KMS-11 (cell line): ENCODE measurements around the gene LCN1.
"Not testable (repeated sequence)": the region's sequence is repeated elsewhere in the genome, so short reads cannot be mapped to it uniquely, and the experiment has no call there.

Experiments
- H2AFZ ChIP-seq: fragments of 200-600 bp; sonication (generic); 2 replicates; pipeline ENCODE4 v1.6.1; 2016; ENCODE audit warnings: antibody characterized with exemption, mixed run types, low read depth
- H3K27ac ChIP-seq: fragments of 200-600 bp; sonication (generic); 2 replicates; pipeline ENCODE4 v1.6.1; 2016; ENCODE audit warnings: mild to moderate bottlenecking, mixed run types
- H3K27me3 ChIP-seq: fragments of 200-600 bp; sonication (generic); 2 replicates; pipeline ENCODE4 v1.6.1; 2017; ENCODE audit warnings: mild to moderate bottlenecking, low read depth, mixed run types, moderate library complexity; ENCODE audit not compliant: insufficient read depth
- H3K36me3 ChIP-seq: fragments of 200-600 bp; sonication (generic); 2 replicates; pipeline ENCODE4 v1.6.1; 2017; ENCODE audit warnings: mild to moderate bottlenecking, mixed run types; ENCODE audit not compliant: insufficient read depth
- H3K4me1 ChIP-seq: fragments of 200-600 bp; sonication (generic); 2 replicates; pipeline ENCODE4 v1.6.1; 2016; ENCODE audit warnings: mild to moderate bottlenecking, low read depth, mixed run types; ENCODE audit not compliant: poor library complexity, severe bottlenecking
- H3K4me2 ChIP-seq: fragments of 200-600 bp; sonication (generic); 2 replicates; pipeline ENCODE4 v1.7.0; 2016; ENCODE audit warnings: mild to moderate bottlenecking, mixed run types
- H3K4me3 ChIP-seq: fragments of 200-600 bp; sonication (generic); IDR thresholded peaks from 2 replicates; pipeline ENCODE4 v1.6.1; 2017; ENCODE audit warnings: low read depth, low read length, mixed read lengths; ENCODE audit not compliant: insufficient read depth
- H3K79me2 ChIP-seq: fragments of 200-600 bp; sonication (generic); 2 replicates; pipeline ENCODE4 v1.6.1; 2016; ENCODE audit warnings: low read depth, mixed run types; ENCODE audit not compliant: insufficient read depth
- H3K9ac ChIP-seq: fragments of 200-600 bp; sonication (generic); 2 replicates; pipeline ENCODE4 v1.6.1; 2016; ENCODE audit warnings: mild to moderate bottlenecking, mixed run types
- H4K20me1 ChIP-seq: fragments of 200-600 bp; sonication (generic); 2 replicates; pipeline ENCODE4 v1.6.1; 2016; ENCODE audit warnings: mild to moderate bottlenecking, mixed run types; ENCODE audit not compliant: insufficient read depth
- CTCF ChIP-seq: fragments of 200-600 bp; sonication (generic); conservative IDR thresholded peaks from 2 replicates; pipeline ENCODE4 v1.6.1; 2017; ENCODE audit warnings: low read depth, mild to moderate bottlenecking, antibody characterized with exemption, low read length, moderate library complexity, mixed read lengths

LCN1 gene

GRCh38 chr9:135547756-135548736 is 26.8 kb downstream of the LCN1 start:
- Histone ChIP-seq H3K9ac (no peak overlapping the region), H3K79me2 (no peaks in the 10 kb centered on the region), H3K4me1 (no peaks in the 10 kb centered on the region), H2AFZ (no peak overlapping the region), H4K20me1 (no peaks in the 10 kb centered on the region), H3K36me3 (no peaks in the 10 kb centered on the region), H3K4me3 (no peak overlapping the region), H3K27ac (no peak overlapping the region), H3K4me2 (no peak overlapping the region), H3K27me3 (peaks cover 17% of the 10 kb centered on the region; the same call in 1 of the 2 replicates)
- TF ChIP-seq CTCF = no peak

- H3K9ac ChIP-seq, H3K4me3 ChIP-seq, H3K4me1 ChIP-seq, H3K27ac ChIP-seq, H3K79me2 ChIP-seq, H3K4me2 ChIP-seq, H2AFZ ChIP-seq, H3K36me3 ChIP-seq, H4K20me1 ChIP-seq: not testable (repeated sequence)
- H3K27me3 ChIP-seq = peaks cover 31% of the 10 kb centered on the region; the same call in 1 of the 2 replicates
Measured at GRCh38 chr9:135549478-135550343, 28.5 kb downstream of the LCN1 start.

- no peak for TF ChIP-seq CTCF
Measured at GRCh38 chr9:135550344-135550918, 29.2 kb downstream of the LCN1 start.

GRCh38 chr9:135551031-135551430 is 29.8 kb downstream of the LCN1 start:
- no peaks in the 10 kb centered on the region for H3K4me1 ChIP-seq
- H3K9ac ChIP-seq = no peak overlapping the region
- no peaks in the 10 kb centered on the region for H4K20me1 ChIP-seq
- H3K4me2 ChIP-seq = no peak overlapping the region
- H3K4me3 ChIP-seq = no peak overlapping the region
- no peaks in the 10 kb centered on the region for H3K36me3 ChIP-seq
- no peak overlapping the region for H2AFZ ChIP-seq
- H3K27ac ChIP-seq = no peak overlapping the region
- H3K79me2 ChIP-seq = no peaks in the 10 kb centered on the region
- H3K27me3 ChIP-seq = peaks cover 35% of the 10 kb centered on the region; the same call in 1 of the 2 replicates
- no peak for TF ChIP-seq CTCF

More at GRCh38 chr9:135550344-135550918, 29.2 kb downstream of the LCN1 start:
- Histone ChIP-seq H3K36me3 (no peaks in the 10 kb centered on the region), H3K4me2 (no peak overlapping the region), H3K27me3 (peaks cover 34% of the 10 kb centered on the region; the same call in 1 of the 2 replicates), H3K4me3 (no peak overlapping the region), H2AFZ (no peak overlapping the region), H3K4me1 (no peaks in the 10 kb centered on the region), H3K79me2 (no peaks in the 10 kb centered on the region), H3K27ac (no peak overlapping the region), H3K9ac (no peak overlapping the region), H4K20me1 (no peaks in the 10 kb centered on the region)
